Stimulated activated CD4-positive, alpha-beta T cell treated with anti-CD3 and anti-CD28 coated beads, Interleukin-2, amount 100 ng/mL, for 24 hours (primary cell): ENCODE results near the gene RNASE4.
"Not testable (repeated sequence)": the region's sequence is repeated elsewhere in the genome, so short reads cannot be mapped to it uniquely, and the experiment has no call there.

Source experiments
- DNase-seq, 2 donors: peaks; one replicate each; pipeline ENCODE4 v3.0.0-alpha.2; 2020

RNASE4 gene

GRCh38 chr14:20700965-20701364 is 16.6 kb downstream of the RNASE4 start:
- DNase-seq, result not testable (repeated sequence)

DNA sequence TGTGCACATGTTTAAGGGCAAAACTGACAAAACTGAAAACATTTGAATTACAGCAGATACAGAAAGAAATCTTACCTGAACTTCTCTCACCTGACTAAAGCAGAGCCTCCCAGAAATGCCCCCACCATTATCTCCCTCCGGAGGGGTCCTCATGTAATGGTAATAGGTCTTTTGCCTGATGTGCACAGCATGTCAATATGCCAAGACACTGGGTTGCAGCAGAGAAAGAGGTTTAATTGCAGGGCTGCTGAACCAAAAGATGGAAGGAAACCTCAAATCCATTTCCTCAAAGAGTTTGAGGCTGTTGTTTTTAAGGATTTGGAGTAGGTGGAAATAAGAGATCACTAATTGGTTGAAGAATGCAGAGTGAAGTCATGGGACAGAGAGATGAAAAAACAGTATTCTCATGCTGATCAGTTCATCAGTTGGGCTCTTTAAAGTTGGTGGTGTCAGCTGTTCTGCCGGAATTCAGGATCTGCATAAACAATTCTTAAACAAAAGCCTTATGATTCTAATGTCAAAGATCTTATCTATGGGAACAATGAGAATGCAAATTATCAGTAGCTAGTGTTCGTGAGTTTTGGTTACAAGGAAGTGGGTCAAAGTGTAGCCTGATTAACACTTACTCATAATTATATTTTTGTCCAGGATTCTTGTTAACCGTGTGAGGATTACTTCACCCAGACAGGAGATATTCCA is 22.4 kb downstream of the RNASE4 start:
- DNase-seq, result no peak

DNA sequence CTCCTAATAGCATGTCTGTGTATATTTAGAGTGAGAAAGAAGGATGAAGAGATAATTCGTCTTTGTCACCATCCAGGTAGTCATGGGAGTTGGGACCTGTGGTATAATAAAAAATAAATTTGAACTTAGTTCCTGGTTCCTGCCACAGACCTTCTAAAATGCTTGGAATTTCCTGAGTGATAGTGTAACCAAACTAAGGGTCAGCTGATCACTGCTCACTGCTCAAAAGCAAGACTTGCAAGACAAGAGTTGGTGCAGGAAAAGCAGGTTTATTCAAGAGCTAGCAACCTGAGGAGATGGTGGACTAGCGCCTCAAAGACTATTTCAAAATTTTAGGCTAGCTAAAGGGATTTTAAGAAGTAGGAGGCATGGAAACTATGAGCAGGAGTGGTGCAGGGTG is 23.3 kb downstream of the RNASE4 start:
- no peak for DNase-seq

- DNase-seq, result no peak
These were observed 26.9 kb downstream of the RNASE4 start for GRCh38 chr14:20711261-20711660.

DNA sequence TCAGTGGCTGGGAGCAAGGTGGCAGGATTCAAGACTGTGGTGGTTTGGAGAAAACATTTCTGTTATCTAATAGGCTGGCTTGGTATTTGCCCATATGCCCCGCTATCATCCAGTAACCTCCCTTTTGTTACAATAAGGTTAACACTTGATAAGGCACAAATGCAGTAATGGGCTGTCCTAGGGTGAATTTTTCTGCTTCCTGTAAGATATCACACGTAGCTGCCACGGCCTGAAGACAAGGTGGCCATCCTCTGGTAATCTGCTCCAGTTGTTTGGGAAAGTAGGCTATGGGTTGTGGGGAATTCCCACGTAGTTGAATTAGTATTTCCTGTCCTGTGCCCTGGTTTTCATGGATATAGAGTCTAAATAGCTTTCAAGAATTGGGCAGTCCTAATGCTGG is 27.3 kb downstream of the RNASE4 start:
- no peak for DNase-seq

DNA sequence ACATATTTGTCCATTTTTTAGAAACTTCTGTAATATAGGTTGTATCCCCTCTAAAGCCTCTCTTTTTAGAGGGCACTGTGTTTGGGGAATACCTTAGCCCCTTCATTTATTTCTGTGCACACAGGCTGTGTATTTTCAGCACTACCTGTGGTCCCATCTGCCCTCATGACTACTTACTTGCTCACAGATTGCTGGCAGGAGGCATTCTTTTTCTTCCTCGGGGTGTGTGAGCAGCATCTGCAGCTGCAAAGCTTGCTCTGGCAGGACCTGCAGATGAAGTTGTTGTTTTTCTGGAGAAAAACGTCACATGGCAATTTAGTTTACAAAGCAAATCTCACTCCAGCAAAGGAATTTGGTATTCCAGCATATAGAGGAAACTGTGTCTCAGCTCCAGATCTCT is 28.5 kb downstream of the RNASE4 start:
- DNase-seq, result no peak

DNA sequence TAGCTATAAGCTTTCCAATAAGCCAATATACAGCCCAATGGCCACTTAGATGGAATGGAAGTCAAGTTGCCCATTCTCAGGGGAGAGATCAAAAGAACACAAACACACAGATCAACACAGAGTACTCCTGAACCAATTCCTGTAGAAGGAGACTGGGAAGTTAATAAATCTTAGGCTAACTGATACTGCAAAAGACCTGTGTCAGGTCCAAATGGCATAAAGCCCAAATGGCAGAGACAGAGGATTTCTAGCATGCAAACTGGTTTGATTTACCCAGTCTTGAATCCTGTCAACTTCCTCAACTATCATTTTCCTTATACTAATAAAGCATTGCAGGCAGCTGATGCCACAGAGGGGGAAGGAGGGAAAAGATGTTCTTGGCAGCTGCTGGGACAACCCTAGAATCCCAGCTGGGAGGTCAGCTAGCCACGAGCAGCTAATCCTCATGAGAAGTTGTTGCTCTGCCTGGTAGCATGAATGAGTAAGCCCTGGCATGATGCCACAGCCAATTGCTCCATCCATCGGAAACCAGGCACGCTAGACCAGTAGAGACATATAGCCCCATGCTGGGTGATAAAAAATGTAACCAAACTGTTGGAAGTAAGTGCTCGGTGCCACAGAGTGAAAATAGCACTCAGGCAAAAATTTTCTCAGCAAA is 30.4 kb downstream of the RNASE4 start:
- no peak for DNase-seq

- no peak for DNase-seq
These were observed 35.4 kb downstream of the RNASE4 start for GRCh38 chr14:20719777-20720176.

- DNase-seq, result no peak
These were observed 36.4 kb downstream of the RNASE4 start for GRCh38 chr14:20720741-20721140.

DNA sequence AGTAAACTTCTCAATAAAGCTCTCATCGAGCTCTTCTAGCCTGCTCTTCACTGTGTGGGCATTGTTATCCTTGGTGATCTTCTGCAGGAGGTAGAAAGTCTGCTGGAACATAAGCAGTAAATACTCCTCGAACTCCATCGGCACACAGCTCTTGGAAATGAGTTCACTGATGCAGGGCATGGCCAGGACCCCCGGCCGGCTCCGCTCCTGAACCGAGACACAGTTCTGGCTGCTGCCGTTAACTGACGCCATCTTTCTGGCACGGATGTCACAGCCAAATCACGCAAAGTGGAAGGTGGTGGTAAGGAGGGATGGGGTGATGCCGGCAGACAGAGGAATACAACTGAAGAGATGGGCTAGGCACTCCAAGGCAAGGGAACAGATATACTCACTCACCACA is 37.7 kb downstream of the RNASE4 start:
- no peak for DNase-seq

DNA sequence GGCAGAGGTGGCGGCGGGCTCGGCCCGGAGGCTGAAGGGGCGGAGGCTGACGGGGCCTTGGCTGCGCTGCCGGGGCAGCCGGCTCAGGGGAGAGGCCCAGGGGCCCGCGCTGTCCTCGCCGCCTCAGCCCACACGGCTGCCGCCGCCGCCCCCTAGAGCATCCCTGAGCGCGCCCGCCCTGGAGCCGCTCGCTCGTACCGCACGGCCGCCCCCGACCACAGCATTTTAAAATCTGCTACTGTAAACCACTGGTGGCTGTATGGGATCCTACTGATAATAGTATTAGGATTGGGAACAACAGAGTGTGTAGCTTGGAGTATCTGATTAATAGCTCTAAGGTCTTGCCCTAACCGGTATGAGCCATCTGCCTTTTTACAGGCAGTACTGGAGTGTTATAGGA is 39.1 kb downstream of the RNASE4 start:
- no peak for DNase-seq

DNA sequence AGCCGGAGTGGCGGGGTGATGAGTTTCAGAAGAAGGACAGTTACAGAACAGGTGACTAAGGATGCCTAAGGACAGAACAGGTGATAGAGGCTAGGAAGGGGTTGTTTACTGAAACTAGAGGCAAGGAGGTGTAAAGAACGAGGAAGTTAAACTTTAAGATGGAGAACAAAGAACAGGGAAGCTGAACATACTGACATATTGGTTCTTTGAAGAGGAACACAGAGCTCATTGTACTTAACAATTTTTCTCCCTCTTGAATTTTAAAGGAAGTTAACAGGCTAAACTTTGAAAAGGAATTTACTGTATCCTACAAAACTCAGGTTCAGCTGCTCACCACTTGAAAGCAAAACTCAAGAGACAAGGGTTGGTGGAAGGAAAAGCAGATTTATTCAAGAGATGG is 41.8 kb downstream of the RNASE4 start:
- not testable (repeated sequence) for DNase-seq

GRCh38 chr14:20726531-20726930 is 42.2 kb downstream of the RNASE4 start:
- DNase-seq, result no peak

DNA sequence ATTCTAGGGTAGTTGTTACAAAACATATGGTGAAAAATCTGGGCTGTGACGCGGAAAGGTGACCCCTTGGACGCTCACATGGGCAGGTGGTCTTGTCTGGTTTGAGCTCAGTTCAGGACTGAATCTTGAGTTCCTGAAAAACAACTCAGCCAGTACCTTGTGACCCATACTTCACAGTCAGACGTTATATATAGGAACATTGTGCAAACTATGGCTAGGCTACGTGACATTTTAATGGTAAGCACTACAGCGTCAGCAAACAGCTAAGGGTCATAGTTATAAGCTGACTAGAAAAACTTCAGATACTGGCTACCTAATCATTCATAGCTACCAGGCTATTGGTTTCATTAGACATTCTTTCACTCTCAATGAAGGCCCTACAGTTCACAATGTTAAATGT is 46.5 kb downstream of the RNASE4 start:
- DNase-seq, result no peak

DNA sequence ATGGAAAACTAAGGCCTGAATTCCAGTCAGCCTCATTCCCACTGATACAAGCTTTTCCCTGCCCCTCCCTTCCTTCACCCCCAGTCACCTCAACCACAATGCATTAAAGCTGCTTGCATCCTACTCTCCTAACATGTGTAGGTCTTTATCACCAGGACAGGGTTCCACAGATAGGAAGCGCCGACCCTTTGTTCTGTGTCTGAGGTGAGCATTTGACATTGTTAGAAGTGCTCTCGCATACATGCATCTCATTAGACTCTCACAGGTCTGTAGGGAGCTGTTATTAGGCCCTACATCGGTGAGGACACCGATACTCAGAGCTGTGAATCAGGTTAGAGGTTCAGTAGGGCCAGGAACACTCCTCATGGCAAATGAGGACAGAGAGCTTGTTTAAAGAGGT is 48.1 kb downstream of the RNASE4 start:
- no peak for DNase-seq

DNA sequence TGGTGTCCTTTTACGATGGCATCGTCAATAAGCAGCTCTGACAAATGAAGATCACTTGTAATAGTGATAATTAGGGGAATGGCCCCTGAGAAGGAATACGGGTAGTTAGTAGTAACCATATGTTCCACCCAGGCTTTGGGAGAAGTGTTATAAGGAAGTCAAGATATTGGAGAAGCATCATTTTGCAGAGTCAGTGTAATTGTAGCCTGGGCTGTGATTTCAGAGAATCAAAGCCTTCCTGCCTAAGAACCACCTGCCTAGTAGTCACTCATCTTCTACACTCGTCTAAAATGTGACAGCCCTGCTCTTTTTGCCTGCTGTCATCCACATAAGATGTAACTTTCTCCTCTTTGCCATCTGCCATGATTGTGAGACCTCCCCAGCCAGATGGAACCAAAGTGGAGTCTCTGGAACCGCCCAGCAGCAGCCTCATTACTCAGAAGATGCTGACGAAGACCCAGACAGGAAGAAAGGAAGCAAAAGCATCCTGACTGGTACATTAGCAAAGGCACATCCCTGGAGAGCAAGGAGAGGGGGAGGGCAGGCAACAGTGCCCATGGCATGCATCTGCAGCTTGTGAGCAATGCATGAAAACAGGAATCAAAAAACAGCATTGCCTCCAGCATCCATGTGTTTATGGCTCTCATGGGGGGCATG is 48.7 kb downstream of the RNASE4 start:
- no peak for DNase-seq

- DNase-seq, result no peak
These were observed 49.5 kb downstream of the RNASE4 start for GRCh38 chr14:20733684-20734429.

DNA sequence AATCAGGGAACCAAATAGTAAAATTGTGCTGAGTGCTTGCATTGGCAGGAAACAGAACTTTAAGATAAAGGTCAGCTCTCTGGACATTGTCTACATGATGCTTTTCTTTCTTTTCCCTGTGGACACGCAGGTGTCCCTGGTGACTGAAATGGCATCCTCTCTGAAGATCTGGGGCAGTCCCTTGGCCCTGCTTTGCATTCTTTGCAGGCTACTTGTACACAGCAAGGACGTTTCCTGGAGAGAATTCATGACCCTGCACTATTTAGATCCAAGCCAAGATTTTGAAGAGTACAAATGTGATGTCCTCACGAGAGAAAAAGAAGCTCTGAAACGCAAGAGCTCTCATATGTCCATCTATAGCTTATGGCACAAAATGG is 50.1 kb downstream of the RNASE4 start:
- no peak for DNase-seq

- DNase-seq, result not testable (repeated sequence)
These were observed 53.9 kb downstream of the RNASE4 start for GRCh38 chr14:20738292-20738691.

- DNase-seq, result no peak
These were observed 57.8 kb downstream of the RNASE4 start for GRCh38 chr14:20742132-20742531.

DNA sequence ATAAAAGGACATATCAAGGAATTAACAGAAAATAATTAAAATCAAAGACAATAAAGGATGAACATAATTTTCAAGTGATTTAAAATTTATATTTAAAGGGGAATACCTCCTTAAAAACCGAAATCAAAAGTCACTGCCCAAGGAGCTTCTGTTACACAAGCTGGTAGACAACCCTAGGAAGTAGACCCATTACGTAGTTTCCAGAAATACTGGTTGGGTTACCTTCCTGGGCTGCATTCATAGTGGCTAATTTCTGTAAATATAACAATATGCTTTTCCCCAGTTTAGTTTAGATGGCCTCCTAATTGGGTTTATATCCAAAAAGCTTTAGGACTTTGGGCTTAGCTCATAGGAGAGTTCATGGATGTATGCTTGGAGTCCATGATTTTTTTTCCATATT is 59.2 kb downstream of the RNASE4 start:
- no peak for DNase-seq

DNA sequence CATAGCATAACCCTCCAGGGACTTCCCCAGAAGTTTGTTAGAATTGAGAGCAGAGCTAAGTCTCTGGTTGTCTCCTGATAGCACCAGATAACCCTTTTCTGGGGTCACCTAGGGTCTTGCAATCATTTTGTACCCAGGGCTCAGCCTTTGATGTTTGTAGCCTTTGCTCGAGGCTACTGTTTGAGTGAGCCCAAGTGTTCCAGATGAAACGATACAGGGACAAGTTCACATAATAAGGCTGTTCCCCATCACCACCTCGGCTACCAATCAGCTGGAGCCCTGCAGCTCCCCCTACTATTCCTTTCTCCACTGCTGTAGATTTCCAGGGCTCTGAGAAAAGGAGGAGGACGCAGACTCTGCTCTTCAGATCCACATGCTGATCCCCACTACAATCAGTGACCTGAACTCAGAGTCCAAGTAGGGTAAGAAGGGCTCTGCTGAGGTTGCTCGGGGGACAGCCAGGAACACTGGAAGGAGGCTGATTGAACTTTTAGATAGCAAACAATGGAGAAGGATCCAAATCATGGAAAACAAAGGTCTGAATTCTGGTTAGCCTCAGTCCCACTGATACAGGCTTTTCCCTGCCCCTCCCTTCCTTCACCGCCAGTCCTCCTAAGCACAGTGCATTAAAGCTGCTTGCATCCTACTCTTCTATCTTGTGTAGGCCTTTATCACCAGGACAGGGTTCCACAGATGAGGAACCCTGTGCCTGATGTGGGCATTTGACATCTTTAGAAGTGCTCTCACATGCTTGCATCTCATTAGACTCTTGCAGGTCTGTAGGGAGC is 61.4 kb downstream of the RNASE4 start, which contains the start of gene EDDM3A:
EDDM3A (plus strand) TSS at position 317 of the 788 bp plus-strand sequence. CDS start 1,694 bp downstream, outside the sequence.
- DNase-seq, result no peak

- DNase-seq, result no peak
These were observed 62.2 kb downstream of the RNASE4 start for GRCh38 chr14:20746566-20746965.
